SU-DHL-6 (cell line): Measurements from ENCODE around the gene FOXK2.

Experiments
- H2AFZ ChIP-seq: fragments of 200-600 bp; sonication (generic); 2 replicates; pipeline ENCODE4 v1.6.1; 2014; ENCODE audit warnings: low read depth, mild to moderate bottlenecking, moderate library complexity, mixed read lengths, antibody characterized with exemption, low read length; ENCODE audit not compliant: severe bottlenecking
- H3F3A ChIP-seq: fragments of 200-600 bp; shearing (Covaris generic); 2 replicates; pipeline ENCODE4 v1.6.0; 2016; ENCODE audit warnings: antibody characterized with exemption, mild to moderate bottlenecking; ENCODE audit not compliant: insufficient read depth
- H3K27ac ChIP-seq: fragments of 200-600 bp; sonication (generic); 2 replicates; pipeline ENCODE4 v1.5.1; 2016; ENCODE audit warnings: low read depth, mild to moderate bottlenecking, low read length, moderate library complexity, mixed read lengths
- H3K27me3 ChIP-seq: fragments of 200-600 bp; sonication (generic), shearing (Covaris generic); 2 replicates; pipeline ENCODE4 v1.6.0; 2014; ENCODE audit warnings: mild to moderate bottlenecking, low read length
- H3K36me3 ChIP-seq: fragments of 200-600 bp; sonication (generic); 2 replicates; pipeline ENCODE4 v1.6.1; 2014; ENCODE audit warnings: mild to moderate bottlenecking, low read length, mixed read lengths
- H3K4me2 ChIP-seq: fragments of 300-600, 200-600 bp; shearing (Covaris generic), sonication (generic); 2 replicates; pipeline ENCODE4 v1.6.0; 2014; ENCODE audit warnings: low read length, low read depth, mild to moderate bottlenecking; ENCODE audit not compliant: poor library complexity, severe bottlenecking
- H3K4me3 ChIP-seq: fragments of 200-600 bp; sonication (generic); 2 replicates; pipeline ENCODE4 v1.5.1; 2014; ENCODE audit warnings: antibody characterized with exemption, low read length, mild to moderate bottlenecking, mixed read lengths; ENCODE audit not compliant: insufficient read depth, poor library complexity, severe bottlenecking
- H3K79me2 ChIP-seq: fragments of 200-600 bp; sonication (generic); 2 replicates; pipeline ENCODE4 v1.6.1; 2014; ENCODE audit warnings: mild to moderate bottlenecking, low read length, moderate library complexity; ENCODE audit not compliant: insufficient read depth
- H3K9ac ChIP-seq: fragments of 200-600 bp; sonication (generic); 2 replicates; pipeline ENCODE4 v1.7.0; 2014; ENCODE audit warnings: mild to moderate bottlenecking, low read length
- H3K9me2 ChIP-seq: fragments of 200-600 bp; sonication (generic); replicated peaks from 2 replicates; pipeline ENCODE4 v1.6.1; 2014; ENCODE audit warnings: low read length; ENCODE audit not compliant: insufficient read depth
- H3K9me3 ChIP-seq: fragments of 200-600 bp; sonication (generic); 2 replicates; pipeline ENCODE4 v1.6.1; 2014; ENCODE audit warnings: low read length, mixed read lengths; ENCODE audit not compliant: insufficient read depth
- H4K20me1 ChIP-seq: fragments of 200-600 bp; sonication (generic); 2 replicates; pipeline ENCODE4 v1.6.1; 2014; ENCODE audit warnings: low read depth, mild to moderate bottlenecking, antibody characterized with exemption, low read length, moderate library complexity, mixed read lengths
- EZH2phosphoT487 ChIP-seq: fragments of 200-600 bp; sonication (generic), shearing (Covaris generic); conservative IDR thresholded peaks from 2 replicates; pipeline ENCODE4 v1.6.1; 2018; ENCODE audit warnings: mild to moderate bottlenecking, antibody characterized with exemption, low read length, moderate library complexity, mixed read lengths
- TF ChIP-seq, protein P1 (sequence below): fragments of 200-600 bp; sonication (generic); IDR thresholded peaks from one replicate; pipeline ENCODE4 v1.5.1; 2017; ENCODE audit warnings: antibody characterized with exemption, mild to moderate bottlenecking, low read length, moderate library complexity; ENCODE audit not compliant: insufficient read depth, poor library complexity, severe bottlenecking

The FOXK2 gene

DNA sequence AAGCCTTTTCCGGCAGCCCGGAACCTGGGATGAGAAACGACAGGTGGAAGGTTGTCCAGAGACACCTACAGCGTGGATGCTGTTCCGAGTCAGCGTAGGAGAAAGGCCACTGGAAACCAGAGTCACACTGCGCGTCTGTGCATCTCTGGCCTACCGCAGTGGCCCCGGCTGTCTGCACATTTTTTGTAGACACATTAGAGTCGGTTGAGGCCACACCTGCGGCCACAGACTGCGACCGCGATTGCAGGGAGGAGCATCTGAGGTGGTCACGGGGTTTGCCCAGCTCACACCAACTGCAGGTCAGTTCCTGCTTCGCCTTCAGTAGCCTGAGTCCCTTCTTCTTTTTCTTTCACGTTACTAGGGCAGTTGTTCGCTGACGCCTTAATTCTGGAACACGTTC is 76.4 kb downstream of the FOXK2 start:
- no peak overlapping the region for H2AFZ ChIP-seq
- H3K27me3 ChIP-seq = no peaks in the 10 kb centered on the region
- no peaks in the 10 kb centered on the region for H3K9me2 ChIP-seq
- no peak overlapping the region for H3K9ac ChIP-seq
- no peaks in the 10 kb centered on the region for H3K36me3 ChIP-seq
- no peak overlapping the region for H3K27ac ChIP-seq
- H3K9me3 ChIP-seq = no peaks in the 10 kb centered on the region
- H3F3A ChIP-seq = peaks cover 17% of the 10 kb centered on the region
- no peaks in the 10 kb centered on the region for H3K79me2 ChIP-seq
- no peak for TF ChIP-seq EZH2phosphoT487
- TF ChIP-seq, protein P1, sequence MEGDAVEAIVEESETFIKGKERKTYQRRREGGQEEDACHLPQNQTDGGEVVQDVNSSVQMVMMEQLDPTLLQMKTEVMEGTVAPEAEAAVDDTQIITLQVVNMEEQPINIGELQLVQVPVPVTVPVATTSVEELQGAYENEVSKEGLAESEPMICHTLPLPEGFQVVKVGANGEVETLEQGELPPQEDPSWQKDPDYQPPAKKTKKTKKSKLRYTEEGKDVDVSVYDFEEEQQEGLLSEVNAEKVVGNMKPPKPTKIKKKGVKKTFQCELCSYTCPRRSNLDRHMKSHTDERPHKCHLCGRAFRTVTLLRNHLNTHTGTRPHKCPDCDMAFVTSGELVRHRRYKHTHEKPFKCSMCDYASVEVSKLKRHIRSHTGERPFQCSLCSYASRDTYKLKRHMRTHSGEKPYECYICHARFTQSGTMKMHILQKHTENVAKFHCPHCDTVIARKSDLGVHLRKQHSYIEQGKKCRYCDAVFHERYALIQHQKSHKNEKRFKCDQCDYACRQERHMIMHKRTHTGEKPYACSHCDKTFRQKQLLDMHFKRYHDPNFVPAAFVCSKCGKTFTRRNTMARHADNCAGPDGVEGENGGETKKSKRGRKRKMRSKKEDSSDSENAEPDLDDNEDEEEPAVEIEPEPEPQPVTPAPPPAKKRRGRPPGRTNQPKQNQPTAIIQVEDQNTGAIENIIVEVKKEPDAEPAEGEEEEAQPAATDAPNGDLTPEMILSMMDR = no peak
- H3K4me2 ChIP-seq = no peak overlapping the region
- no peak overlapping the region for H3K4me3 ChIP-seq
- no peaks in the 10 kb centered on the region for H4K20me1 ChIP-seq

DNA sequence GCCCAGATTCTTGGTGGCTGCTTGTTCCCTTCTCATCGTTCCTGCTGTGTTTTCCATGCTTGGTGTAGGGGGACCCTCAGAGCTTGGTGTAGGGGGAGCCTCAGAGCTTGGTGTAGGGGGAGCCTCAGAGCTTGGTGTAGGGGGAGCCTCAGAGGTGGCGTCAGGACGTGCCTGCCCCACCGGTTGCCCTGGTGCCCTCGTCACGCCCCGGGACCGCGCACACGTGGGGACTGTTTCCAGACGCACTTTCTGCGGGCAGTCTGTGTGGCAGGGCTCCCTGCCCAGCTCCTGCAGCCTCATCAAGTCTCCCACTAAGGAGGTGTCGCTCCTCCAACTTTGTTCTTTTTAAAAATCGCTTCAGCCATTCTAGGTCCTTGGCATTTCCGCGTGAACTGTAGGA is 76.8 kb downstream of the FOXK2 start:
- no peak overlapping the region for H3K27ac ChIP-seq
- H3K4me2 ChIP-seq = no peak overlapping the region

DNA sequence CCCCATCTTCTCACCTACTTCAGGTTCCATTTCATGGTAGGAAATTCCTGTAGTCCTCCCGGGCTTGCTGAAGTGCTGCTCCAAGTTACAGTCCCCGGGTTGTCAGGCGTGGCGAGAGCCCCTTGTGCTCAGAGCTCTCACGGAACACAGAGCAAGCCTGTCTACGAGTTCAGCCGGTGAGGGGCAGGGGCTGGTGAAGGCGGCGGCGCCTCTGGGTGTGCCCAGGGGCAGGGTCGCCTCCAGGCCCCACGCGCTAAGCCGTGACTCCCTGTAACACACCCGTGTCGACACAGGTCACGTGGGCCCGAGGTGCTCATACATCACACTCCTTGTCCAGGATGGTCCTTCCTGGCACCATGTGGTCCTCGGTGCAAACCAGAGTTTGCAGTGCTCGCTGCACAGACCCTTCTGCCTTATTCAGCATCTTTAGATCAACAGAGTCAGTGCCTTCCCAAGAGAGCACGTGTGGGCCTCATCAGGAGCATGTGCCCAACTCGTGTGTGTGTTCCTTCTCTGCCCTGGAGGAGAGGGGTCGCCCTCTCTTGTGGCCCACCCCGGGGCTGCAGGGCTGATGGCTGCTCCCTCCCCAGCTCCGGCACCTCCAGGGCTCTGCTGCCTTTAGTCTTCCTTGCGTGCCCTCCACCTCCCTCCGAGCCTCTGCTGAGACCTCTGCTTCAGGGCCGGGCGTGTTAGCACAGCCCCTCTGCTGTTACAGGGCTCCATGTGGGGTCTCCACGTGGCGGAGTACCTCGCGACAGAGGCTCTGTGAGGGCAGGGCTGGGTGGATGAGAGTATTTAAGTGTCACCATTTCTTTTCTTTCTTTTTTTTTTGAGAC is 77.5 kb downstream of the FOXK2 start:
- Histone ChIP-seq H3K27ac (no peak overlapping the region), H2AFZ (no peak overlapping the region), H3K4me2 (no peak overlapping the region), H3K27me3 (no peaks in the 10 kb centered on the region), H3F3A (peaks cover 11% of the 10 kb centered on the region), H3K9me2 (no peaks in the 10 kb centered on the region), H3K4me3 (no peak overlapping the region), H3K9me3 (no peaks in the 10 kb centered on the region), H3K9ac (no peak overlapping the region), H4K20me1 (no peaks in the 10 kb centered on the region), H3K36me3 (peaks cover 5% of the 10 kb centered on the region; the same call in 1 of the 2 replicates), H3K79me2 (no peaks in the 10 kb centered on the region)
- TF ChIP-seq, protein P1 = no peak
- no peak for TF ChIP-seq EZH2phosphoT487

More for the DNA sequence above, 76.8 kb downstream of the FOXK2 start:
- no peaks in the 10 kb centered on the region for H3K9me3 ChIP-seq
- H3K9me2 ChIP-seq = no peaks in the 10 kb centered on the region
- no peaks in the 10 kb centered on the region for H3K27me3 ChIP-seq
- H3K9ac ChIP-seq = no peak overlapping the region
- no peaks in the 10 kb centered on the region for H3K36me3 ChIP-seq
- H3F3A ChIP-seq = peaks cover 17% of the 10 kb centered on the region
- TF ChIP-seq, protein P1 = no peak
- TF ChIP-seq EZH2phosphoT487 = no peak
- no peaks in the 10 kb centered on the region for H4K20me1 ChIP-seq
- H2AFZ ChIP-seq = no peak overlapping the region
- no peak overlapping the region for H3K4me3 ChIP-seq
- no peaks in the 10 kb centered on the region for H3K79me2 ChIP-seq
